H1 (cell line): ENCODE data around the gene L3MBTL4. TPM values are rescaled to one million over a fixed set of nuclear protein-coding genes. Genes with fewer than 3 reads are reported as not detected.
A peak's percentile ranks its signal among the peaks of the same experiment; 100 is the strongest.

Experiments used
- CTCF ChIA-PET: fragments of 300-600 bp; sonication (Branson Sonifier 250); formaldehyde crosslinking; loops from one replicate; lab custom pipeline; 2021; ENCODE audit not compliant: partially characterized antibody; lab: Charles Lee
- POLR2A ChIA-PET: fragments of 300-600 bp; sonication (Branson Sonifier 250); formaldehyde crosslinking; loops from one replicate; lab custom pipeline; 2021; ENCODE audit warnings: inconsistent platforms; ENCODE audit not compliant: partially characterized antibody; lab: Charles Lee
- DNase-seq, 2 experiments: peaks; one replicate each; pipeline versions ENCODE4 v3.0.0 to v3.0.0-alpha.2; 2010 to 2022; ENCODE audit warnings: low spot score in 2 of 2, low read depth in 1 of 2, mixed read lengths in 1 of 2
- FAIRE-seq: peaks from 2 replicates; lab custom pipeline; 2011; peaks lifted over from hg19 to GRCh38; lab: Jason Lieb, UNC
- H2AFZ ChIP-seq: 2 replicates; pipeline ENCODE4 v1.8.1; 2012; ENCODE audit warnings: low read length, inconsistent platforms
- H2AK5ac ChIP-seq: 2 replicates; pipeline ENCODE4 v1.6.1; 2013; ENCODE audit warnings: low read depth, low read length
- H2BK120ac ChIP-seq: replicated peaks from 2 replicates; pipeline ENCODE3; 2013; ENCODE audit warnings: low read depth, low read length, inconsistent platforms
- H2BK12ac ChIP-seq: 2 replicates; pipeline ENCODE4 v1.6.1; 2013; ENCODE audit warnings: low read depth, low read length
- H2BK15ac ChIP-seq: 2 replicates; pipeline ENCODE4 v1.6.1; 2013; ENCODE audit warnings: low read length
- H2BK20ac ChIP-seq: 2 replicates; pipeline ENCODE4 v1.6.1; 2013; ENCODE audit warnings: low read length
- H2BK5ac ChIP-seq: 2 replicates; pipeline ENCODE4 v1.6.1; 2013; ENCODE audit warnings: low read depth, low read length
- H3K14ac ChIP-seq: 2 replicates; pipeline ENCODE4 v1.6.1; 2013; ENCODE audit warnings: inconsistent platforms; ENCODE audit not compliant: insufficient read length
- H3K18ac ChIP-seq: 2 replicates; pipeline ENCODE4 v1.6.1; 2013; ENCODE audit warnings: low read length; ENCODE audit errors: extremely low read depth
- H3K23ac ChIP-seq: 2 replicates; pipeline ENCODE4 v1.6.1; 2013; ENCODE audit warnings: inconsistent platforms; ENCODE audit not compliant: insufficient read length
- H3K23me2 ChIP-seq: 2 replicates; pipeline ENCODE4 v1.6.1; 2013; ENCODE audit warnings: low read depth, low read length
- H3K27ac ChIP-seq: 2 replicates; pipeline ENCODE4 v1.6.1; 2011; ENCODE audit warnings: low read depth, low read length, inconsistent platforms
- H3K27me3 ChIP-seq, 4 experiments: replicated peaks in 1 of 4; 1 replicate in 1 of 4; 2 replicates in 3 of 4; pipeline versions ENCODE4 v1.6.1 to v1.8.1; 2011 to 2013; ENCODE audit warnings: low read length in 3 of 4, mild to moderate bottlenecking in 3 of 4, inconsistent platforms in 2 of 4, mixed read lengths in 2 of 4, moderate library complexity in 1 of 4; ENCODE audit not compliant: control insufficient read depth in 3 of 4, insufficient read depth in 3 of 4; ENCODE audit errors: extremely low read depth in 1 of 4
- H3K36me3 ChIP-seq, 4 experiments: 2 replicates each; pipeline versions ENCODE4 v1.6.1 to v1.8.1; 2011 to 2013; ENCODE audit warnings: mild to moderate bottlenecking in 4 of 4, low read length in 3 of 4, moderate library complexity in 2 of 4, control low read depth in 1 of 4, inconsistent platforms in 1 of 4; ENCODE audit not compliant: insufficient read depth in 4 of 4, control insufficient read depth in 2 of 4
- H3K4ac ChIP-seq: replicated peaks from 2 replicates; pipeline ENCODE3; 2013; ENCODE audit warnings: low read length, low read depth, mixed read lengths, inconsistent platforms; ENCODE audit not compliant: insufficient read length
- H3K4me1 ChIP-seq, 4 experiments: replicated peaks in 1 of 4; 1 replicate in 1 of 4; 2 replicates in 3 of 4; pipeline versions ENCODE4 v1.6.1 to v1.8.1; 2011 to 2013; ENCODE audit warnings: low read length in 3 of 4, inconsistent platforms in 2 of 4, mixed read lengths in 1 of 4; ENCODE audit not compliant: insufficient read depth in 4 of 4, control insufficient read depth in 3 of 4
- H3K4me2 ChIP-seq, 2 experiments: 2 replicates each; pipeline versions ENCODE4 v1.6.1 to v1.8.1; 2011 to 2013; ENCODE audit warnings: low read depth in 2 of 2, low read length in 2 of 2, control low read depth in 1 of 2, inconsistent platforms in 1 of 2, mild to moderate bottlenecking in 1 of 2; ENCODE audit not compliant: insufficient read depth in 1 of 2
- H3K4me3 ChIP-seq, 4 experiments: fragments of 200-600, 300-600 bp in 1 of 4; sonication (generic), shearing (Covaris generic), sonication (Bioruptor Twin) in 1 of 4; 2 replicates each; pipeline versions ENCODE4 v1.5.1 to v1.8.1; 2011 to 2016; ENCODE audit warnings: low read length in 4 of 4, low read depth in 3 of 4, control low read depth in 2 of 4, inconsistent platforms in 2 of 4, mild to moderate bottlenecking in 2 of 4, mixed read lengths in 1 of 4, moderate library complexity in 1 of 4; ENCODE audit not compliant: insufficient read depth in 2 of 4; ENCODE audit errors: extremely low read depth in 1 of 4
- H3K56ac ChIP-seq: replicated peaks from 2 replicates; pipeline ENCODE3; 2013; ENCODE audit warnings: low read depth, mild to moderate bottlenecking, mixed read lengths, low read length, inconsistent platforms; ENCODE audit not compliant: insufficient read length
- H3K79me1 ChIP-seq: 2 replicates; pipeline ENCODE4 v1.6.1; 2013; ENCODE audit warnings: low read depth, low read length, control low read depth
- H3K79me2 ChIP-seq, 2 experiments: 2 replicates each; pipeline versions ENCODE4 v1.6.1 to v1.8.1; 2012 to 2013; ENCODE audit warnings: low read length in 2 of 2, mild to moderate bottlenecking in 2 of 2, inconsistent platforms in 1 of 2; ENCODE audit not compliant: insufficient read depth in 2 of 2, control insufficient read depth in 1 of 2
- H3K9ac ChIP-seq, 4 experiments: replicated peaks in 1 of 4; 1 replicate in 1 of 4; 2 replicates in 3 of 4; pipeline versions ENCODE4 v1.6.1 to v1.8.1; 2011 to 2013; ENCODE audit warnings: low read depth in 3 of 4, low read length in 3 of 4, control low read depth in 2 of 4, mild to moderate bottlenecking in 2 of 4, moderate library complexity in 2 of 4, inconsistent platforms in 1 of 4; ENCODE audit errors: extremely low read depth in 1 of 4
- H3K9me3 ChIP-seq, 2 experiments: 2 replicates each; pipeline versions ENCODE4 v1.6.1 to v1.8.1; 2012 to 2013; ENCODE audit warnings: mild to moderate bottlenecking in 2 of 2, moderate library complexity in 2 of 2, control low read depth in 1 of 2, inconsistent platforms in 1 of 2, low read depth in 1 of 2, low read length in 1 of 2, mixed read lengths in 1 of 2; ENCODE audit not compliant: insufficient read depth in 2 of 2
- H4K20me1 ChIP-seq, 2 experiments: replicated peaks in 1 of 2; 2 replicates each; pipeline versions ENCODE3 to v1.8.1; 2011 to 2013; ENCODE audit warnings: inconsistent platforms in 2 of 2, low read length in 2 of 2, mild to moderate bottlenecking in 1 of 2; ENCODE audit not compliant: insufficient read depth in 2 of 2, control insufficient read depth in 1 of 2
- H4K5ac ChIP-seq: 2 replicates; pipeline ENCODE4 v1.6.1; 2013; ENCODE audit warnings: low read length, low read depth, mixed read lengths, inconsistent platforms; ENCODE audit not compliant: insufficient read length
- H4K8ac ChIP-seq: 2 replicates; pipeline ENCODE4 v1.8.0; 2013; ENCODE audit warnings: mild to moderate bottlenecking, moderate library complexity, low read length, inconsistent platforms; ENCODE audit not compliant: insufficient read depth; ENCODE audit errors: extremely low read depth
- H4K91ac ChIP-seq: replicated peaks from 2 replicates; pipeline ENCODE3; 2013; ENCODE audit warnings: low read length, mixed read lengths, inconsistent platforms; ENCODE audit not compliant: insufficient read length
- ASH2L ChIP-seq: fragments of 200-600, 300-600 bp; sonication (generic); IDR thresholded peaks from one replicate; pipeline ENCODE4 v1.7.1; 2017; ENCODE audit warnings: low read length
- BACH1 ChIP-seq: IDR thresholded peaks from 2 replicates; pipeline ENCODE4 v1.6.1; 2012; ENCODE audit warnings: low read length, improper control_type of control experiment
- BRCA1 ChIP-seq: IDR thresholded peaks from 2 replicates; pipeline ENCODE4 v1.6.1; 2012; ENCODE audit warnings: low read depth, low read length, improper control_type of control experiment
- CHD1 ChIP-seq: IDR thresholded peaks from 2 replicates; pipeline ENCODE4 v1.6.1; 2012; ENCODE audit warnings: low read depth, low read length, improper control_type of control experiment
- EGR1 ChIP-seq: IDR thresholded peaks from 2 replicates; pipeline ENCODE4 v1.6.1; 2011; ENCODE audit warnings: low read depth, low read length, borderline replicate concordance
- JUN ChIP-seq: IDR thresholded peaks from 2 replicates; pipeline ENCODE4 v1.6.1; 2011; ENCODE audit warnings: low read depth, mild to moderate bottlenecking, improper control_type of control experiment, low read length
- KDM5A ChIP-seq: fragments of 200-600 bp; IDR thresholded peaks from 2 replicates; pipeline ENCODE4 v1.7.1; 2012; ENCODE audit warnings: mild to moderate bottlenecking, low read length, inconsistent platforms, mixed read lengths
- SRF ChIP-seq: IDR thresholded peaks from 2 replicates; pipeline ENCODE4 v1.6.1; 2011; ENCODE audit warnings: mild to moderate bottlenecking, low read depth, low read length, moderate library complexity
- YY1 ChIP-seq: IDR thresholded peaks from 2 replicates; pipeline ENCODE4 v1.6.1; 2011; ENCODE audit warnings: low read depth, mild to moderate bottlenecking, low read length
- WGBS, 2 experiments: shearing (Covaris generic) in 1 of 2; methylation state at CpG; one replicate each; pipeline versions ENCODE4 v1.1.6 to v1.1.7; 2013 to 2015; ENCODE audit warnings: low lambda C conversion rate in 2 of 2, mixed read lengths in 2 of 2, inconsistent platforms in 1 of 2, low coverage in 1 of 2, missing lambda C conversion rate in 1 of 2; ENCODE audit not compliant: insufficient replicate concordance in 2 of 2, insufficient coverage in 1 of 2, insufficient read length in 1 of 2; ENCODE audit errors: extremely low coverage in 1 of 2, missing lambda C conversion rate in 1 of 2; 5-methylcytosine and 5-hydroxymethylcytosine counted together
- polyA plus RNA-seq, 7 experiments: library from polyadenylated mRNA; depleted of rRNA in 3 of 7; stranded (reverse) in 5 of 7; unstranded in 2 of 7; fragments of >200 nt in 5 of 7; fragments of 200-250 nt in 2 of 7; gene quantifications; 1 replicate in 5 of 7; 2 replicates in 1 of 7; 4 replicates in 1 of 7; pipeline versions ENCODE4 v1.2.1 to v1.2.3, GENCODE V29; 2011 to 2013; ENCODE audit warnings: missing spikeins in 2 of 7, mixed read lengths in 2 of 7
- total RNA-seq: library from RNA; stranded (reverse); fragmentation: NEBNext Ultra II Directional; extraction: Animal tissue kit (Norgen Biotek cat#: 25700); gene quantifications from 2 replicates; pipeline ENCODE4 v1.2.1, GENCODE V29; 2021

The L3MBTL4 gene
- total and polyA plus RNA-seq, 2 of the 8 experiments (the other 6 are each of a cell fraction or from before 2014, with no cell fraction given): 1.0 to 2.1 TPM

DNA sequence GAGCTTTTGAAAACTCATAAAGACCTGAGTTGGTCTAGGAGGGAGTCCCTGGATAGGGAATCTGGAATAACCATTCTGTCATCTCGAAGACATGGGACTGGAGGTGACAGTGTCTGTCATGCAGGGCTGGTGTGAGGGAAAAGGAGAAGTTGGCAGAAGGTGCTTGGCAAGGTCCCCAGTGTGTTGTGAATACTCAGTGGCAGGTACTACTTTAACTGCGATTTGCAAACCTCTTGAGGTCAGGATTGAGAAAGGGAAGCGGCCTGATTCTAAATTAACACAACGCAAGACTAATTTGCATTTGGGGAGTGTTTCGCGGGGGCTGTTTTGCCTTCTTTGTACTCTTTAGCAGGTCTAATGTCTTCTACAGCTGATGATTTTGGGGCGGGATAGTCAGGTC, 442.4 kb downstream of the L3MBTL4 start:
- TF ChIP-seq BACH1: no peak
- TF ChIP-seq SRF: no peak
- no peak for TF ChIP-seq EGR1
- no peak for TF ChIP-seq ASH2L
- no peak for TF ChIP-seq BRCA1
- no peak for TF ChIP-seq CHD1
- no peak for TF ChIP-seq KDM5A
- TF ChIP-seq JUN: no peak
- no peak for TF ChIP-seq YY1
- Histone ChIP-seq H3K23me2 (no peaks in the 10 kb centered on the region), H3K36me3 (no peaks in the 10 kb centered on the region), H4K20me1 (no peaks in the 10 kb centered on the region), H2BK15ac (no peak overlapping the region), H3K4me3 (no peak overlapping the region), H2BK120ac (no peak overlapping the region), H3K56ac (no peak overlapping the region), H2AFZ (no peak overlapping the region), H3K9me3 (no peaks in the 10 kb centered on the region), H2BK20ac (0 out of 2 replicates have a peak overlapping the region, but pooled peaks have one; percentile 55), H3K4ac (no peak overlapping the region), H3K23ac (no peak overlapping the region), H2AK5ac (no peak overlapping the region), H3K79me2 (no peaks in the 10 kb centered on the region), H4K8ac (no peak overlapping the region), H4K91ac (no peak overlapping the region), H2BK5ac (no peak overlapping the region), H3K27me3 (no peaks in the 10 kb centered on the region), H3K27ac (no peak overlapping the region), H3K9ac (no peak overlapping the region), H3K4me2 (no peak overlapping the region), H2BK12ac (no peak overlapping the region), H3K4me1 (peaks cover 0 to 11% (median 4%) of the 10 kb centered on the region in 4 experiments; a peak in 6 of 7 replicates), H3K14ac (no peak overlapping the region), H3K18ac (no peak overlapping the region), H3K79me1 (no peaks in the 10 kb centered on the region), H4K5ac (no peak overlapping the region)
- WGBS, 2 experiments: 79% methylated on average over 7 of the region's 7 CpGs; no CpG with 5 or more reads in 1 of the 2 experiments
- no peak for FAIRE-seq
- POLR2A ChIA-PET: no interaction called here
- CTCF ChIA-PET: interaction anchor here (0.8 to 2.3 kb wide), 4 partner anchors 12 to 93 kb away, joined by 3 to 5 read pairs (median 4); no protein-coding TSS in a partner anchor
- DNase-seq: no peak
